Gastrocnemius medialis (tissue), 4 donors: ENCODE data around the gene PLEKHG1. TPM values are rescaled to one million over a fixed set of nuclear protein-coding genes. Genes with fewer than 3 reads are reported as not detected.

Source experiments
- ATAC-seq, 2 donors: fragments of 150-250 bp; one replicate each; pipeline ENCODE4 v1.9.1; 2016
- DNase-seq, 2 donors: peaks; one replicate each; pipeline ENCODE4 v3.0.0-alpha.2; 2019
- H3K27ac ChIP-seq, 4 donors: fragments of 200-600 bp; sonication (generic); 1 replicate in 1 of 4; 2 replicates in 3 of 4; pipeline ENCODE4 v1.5.1; 2016 to 2018; ENCODE audit warnings: mild to moderate bottlenecking in 2 of 4, moderate library complexity in 1 of 4
- H3K27me3 ChIP-seq, 3 donors: fragments of 200-600 bp; sonication (generic) in 2 of 3; 1 replicate in 1 of 3; 2 replicates in 2 of 3; pipeline versions ENCODE4 v1.5.1 to v1.6.0; 2016 to 2019; ENCODE audit warnings: mild to moderate bottlenecking in 1 of 3, moderate library complexity in 1 of 3
- H3K36me3 ChIP-seq, 2 donors: fragments of 200-600 bp; sonication (generic) in 1 of 2; one replicate each; pipeline ENCODE4 v1.5.1; 2017 to 2018
- H3K4me1 ChIP-seq, 2 donors: fragments of 200-600 bp; sonication (generic) in 1 of 2; one replicate each; pipeline ENCODE4 v1.5.1; 2016 to 2017; ENCODE audit warnings: mild to moderate bottlenecking in 2 of 2
- H3K4me3 ChIP-seq, 4 donors: fragments of 200-600 bp; sonication (generic) in 3 of 4; 1 replicate in 1 of 4; 2 replicates in 3 of 4; pipeline ENCODE4 v1.5.1; 2016 to 2019; ENCODE audit warnings: mild to moderate bottlenecking in 2 of 4
- H3K9me3 ChIP-seq, 3 donors: fragments of 200-600 bp; sonication (generic) in 2 of 3; 1 replicate in 1 of 3; 2 replicates in 2 of 3; pipeline ENCODE4 v1.5.1; 2016 to 2019
- CTCF ChIP-seq, 5 experiments: fragments of 450-650 bp in 3 of 5; fragments of 200-600 bp in 2 of 5; sonication (generic) in 2 of 5; IDR thresholded peaks in 4 of 5; conservative IDR thresholded peaks in 1 of 5; 1 replicate in 4 of 5; 2 replicates in 1 of 5; pipeline ENCODE4 v1.5.1; 2016 to 2019; ENCODE audit warnings: antibody characterized with exemption in 5 of 5, mild to moderate bottlenecking in 3 of 5, moderate library complexity in 3 of 5
- POLR2A ChIP-seq, 2 donors: fragments of 450-650 bp; IDR thresholded peaks; one replicate each; pipeline ENCODE4 v1.6.1; 2017; ENCODE audit warnings: antibody characterized with exemption in 2 of 2, mild to moderate bottlenecking in 2 of 2, moderate library complexity in 2 of 2
- in situ Hi-C, 4 donors: fragments of 200-750 bp; cut with MboI; loops; one replicate each; pipeline versions ENCODE4 v1.15.0 to v1.8.0; 2017; ENCODE audit warnings: low sequenced_read_pairs in 4 of 4
- intact Hi-C: fragments of 100-400 bp; cut with DNase I; formaldehyde crosslinking; loops from one replicate; pipeline ENCODE4 v1.15.1; 2023; ENCODE audit warnings: low total_unique reads
- total RNA-seq, 4 donors: library from RNA; depleted of rRNA; stranded (reverse); fragments of >200 nt; gene quantifications; one replicate each; pipeline versions ENCODE4 v1.1.0 to v1.2.3, GENCODE V29; 2016

The PLEKHG1 gene
- total RNA-seq, 4 donors from 2014 or later, result 2.3 to 7.7 (median 4.4) TPM

DNA sequence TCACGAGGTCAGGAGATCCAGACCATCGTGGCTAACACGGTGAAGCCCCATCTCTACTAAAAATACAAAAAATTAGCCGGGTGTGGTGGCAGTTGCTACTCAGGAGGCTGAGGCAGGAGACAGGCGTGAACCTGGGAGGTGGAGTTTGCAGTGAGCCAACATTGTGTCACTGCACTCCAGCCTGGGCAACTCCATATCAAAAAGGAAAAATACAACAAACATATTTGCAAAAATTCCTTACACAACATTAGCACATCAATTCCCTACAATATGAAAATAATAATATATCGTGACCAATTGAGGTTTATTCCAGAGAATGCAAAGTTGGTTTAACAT is 38.8 kb upstream of the PLEKHG1 start:
- H3K36me3 ChIP-seq, result no peaks in the 10 kb centered on the region
- no peaks in the 10 kb centered on the region for H3K9me3 ChIP-seq
- no peak for TF ChIP-seq POLR2A (IDR thresholded peaks at IDR 0.05)
- TF ChIP-seq CTCF (IDR thresholded peaks at IDR 0.05 in 4 of 5, conservative IDR thresholded peaks at IDR 0.05 in 1 of 5), result no peak
- in situ Hi-C loops (no loop called here), intact Hi-C loops (no loop called here)
- DNase-seq (no peak), ATAC-seq (no peak)
- H3K4me3 ChIP-seq, result no peak overlapping the region
- no peak overlapping the region for H3K27ac ChIP-seq
- no peaks in the 10 kb centered on the region for H3K4me1 ChIP-seq
- no peaks in the 10 kb centered on the region for H3K27me3 ChIP-seq

DNA sequence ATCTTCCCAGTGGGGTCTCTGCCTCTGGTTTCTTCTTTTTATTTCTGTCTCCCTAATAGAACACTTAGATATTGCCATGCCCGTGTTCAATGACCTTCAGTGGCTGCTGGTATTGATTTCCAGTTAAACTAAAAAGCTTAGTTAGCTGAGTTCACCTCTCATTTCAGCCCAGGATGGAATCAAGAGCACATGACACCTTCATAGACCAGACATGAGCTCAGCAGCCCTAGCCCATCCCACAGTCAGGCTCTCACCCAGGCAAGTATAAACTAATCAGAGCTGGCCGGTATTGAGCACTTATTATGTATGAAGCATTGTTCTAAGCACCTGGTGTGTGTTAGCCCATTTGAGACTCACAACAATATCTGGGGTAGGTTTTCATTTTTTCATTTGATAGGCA is 33.7 kb upstream of the PLEKHG1 start:
- ATAC-seq, result no peak
- Histone ChIP-seq H3K27ac (no peak overlapping the region), H3K9me3 (no peaks in the 10 kb centered on the region), H3K36me3 (no peaks in the 10 kb centered on the region), H3K27me3 (no peaks in the 10 kb centered on the region), H3K4me3 (no peak overlapping the region), H3K4me1 (no peaks in the 10 kb centered on the region)
- in situ Hi-C loops, result no loop called here
- DNase-seq, result no peak
- intact Hi-C loops, result no loop called here
- TF ChIP-seq CTCF (IDR thresholded peaks at IDR 0.05 in 4 of 5, conservative IDR thresholded peaks at IDR 0.05 in 1 of 5) (no peak), POLR2A (IDR thresholded peaks at IDR 0.05) (no peak)

GRCh38 chr6:150566486-150566885 is 33.2 kb upstream of the PLEKHG1 start:
- intact Hi-C loops, result no loop called here
- TF ChIP-seq CTCF (IDR thresholded peaks at IDR 0.05 in 4 of 5, conservative IDR thresholded peaks at IDR 0.05 in 1 of 5), result no peak
- TF ChIP-seq POLR2A (IDR thresholded peaks at IDR 0.05), result no peak
- in situ Hi-C loops, result no loop called here

GRCh38 chr6:150567380-150567779 is 32.3 kb upstream of the PLEKHG1 start:
- H3K27ac ChIP-seq, result no peak overlapping the region
- DNase-seq (no peak), ATAC-seq (no peak)
- TF ChIP-seq CTCF (IDR thresholded peaks at IDR 0.05 in 4 of 5, conservative IDR thresholded peaks at IDR 0.05 in 1 of 5), result no peak
- TF ChIP-seq POLR2A (IDR thresholded peaks at IDR 0.05), result no peak
- H3K27me3 ChIP-seq, result no peaks in the 10 kb centered on the region
- H3K4me1 ChIP-seq, result no peaks in the 10 kb centered on the region
- intact Hi-C loops (no loop called here), in situ Hi-C loops (no loop called here)
- no peaks in the 10 kb centered on the region for H3K36me3 ChIP-seq
- no peaks in the 10 kb centered on the region for H3K9me3 ChIP-seq
- no peak overlapping the region for H3K4me3 ChIP-seq

More at GRCh38 chr6:150566486-150566885, 33.2 kb upstream of the PLEKHG1 start:
- Histone ChIP-seq H3K36me3 (no peaks in the 10 kb centered on the region), H3K27me3 (no peaks in the 10 kb centered on the region), H3K4me3 (no peak overlapping the region), H3K4me1 (no peaks in the 10 kb centered on the region), H3K27ac (no peak overlapping the region), H3K9me3 (no peaks in the 10 kb centered on the region)
- ATAC-seq (no peak), DNase-seq (no peak)

DNA sequence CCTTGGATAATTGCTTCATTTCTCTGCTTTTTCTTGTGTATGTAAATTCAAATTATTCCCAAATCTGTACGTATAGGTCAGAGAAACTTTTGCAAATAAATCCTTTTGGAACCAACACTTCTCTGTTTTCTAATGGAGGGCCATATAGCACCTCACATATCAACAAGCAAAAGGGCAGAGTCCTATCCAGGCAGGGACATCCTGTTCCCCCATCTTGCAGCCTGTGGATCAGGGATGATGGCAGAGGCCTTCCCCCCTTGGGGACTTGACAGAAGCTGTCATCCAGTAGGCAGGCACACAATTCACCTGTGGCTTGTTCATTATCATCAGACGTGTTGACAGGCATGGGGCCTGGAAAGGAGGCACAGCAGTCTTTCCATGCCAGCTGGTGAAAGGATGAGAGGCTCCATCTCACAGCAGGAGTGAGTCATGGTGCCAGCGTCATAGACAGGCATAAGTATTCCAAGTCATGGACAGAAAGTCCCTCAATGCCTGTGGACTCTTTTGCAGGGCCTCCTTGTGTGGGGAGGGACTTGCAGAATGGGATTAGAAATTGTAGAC is 31.8 kb upstream of the PLEKHG1 start:
- Histone ChIP-seq H3K4me3 (no peak overlapping the region), H3K27ac (no peak overlapping the region), H3K9me3 (no peaks in the 10 kb centered on the region), H3K27me3 (no peaks in the 10 kb centered on the region), H3K4me1 (no peaks in the 10 kb centered on the region), H3K36me3 (no peaks in the 10 kb centered on the region)
- ATAC-seq (no peak), DNase-seq (no peak)
- intact Hi-C loops, result no loop called here
- in situ Hi-C loops, result no loop called here
- TF ChIP-seq POLR2A (IDR thresholded peaks at IDR 0.05), result no peak
- TF ChIP-seq CTCF (IDR thresholded peaks at IDR 0.05 in 4 of 5, conservative IDR thresholded peaks at IDR 0.05 in 1 of 5), result no peak
